ENCODE results near the gene TRPC3. TPM values are rescaled to one million over a fixed set of nuclear protein-coding genes. Genes with fewer than 3 reads are reported as not detected.
A peak's percentile ranks its signal among the peaks of the same experiment; 100 is the strongest.

The TRPC3 gene
- total RNA-seq, 1 donor from 2014 or later: 0.07 TPM

DNA sequence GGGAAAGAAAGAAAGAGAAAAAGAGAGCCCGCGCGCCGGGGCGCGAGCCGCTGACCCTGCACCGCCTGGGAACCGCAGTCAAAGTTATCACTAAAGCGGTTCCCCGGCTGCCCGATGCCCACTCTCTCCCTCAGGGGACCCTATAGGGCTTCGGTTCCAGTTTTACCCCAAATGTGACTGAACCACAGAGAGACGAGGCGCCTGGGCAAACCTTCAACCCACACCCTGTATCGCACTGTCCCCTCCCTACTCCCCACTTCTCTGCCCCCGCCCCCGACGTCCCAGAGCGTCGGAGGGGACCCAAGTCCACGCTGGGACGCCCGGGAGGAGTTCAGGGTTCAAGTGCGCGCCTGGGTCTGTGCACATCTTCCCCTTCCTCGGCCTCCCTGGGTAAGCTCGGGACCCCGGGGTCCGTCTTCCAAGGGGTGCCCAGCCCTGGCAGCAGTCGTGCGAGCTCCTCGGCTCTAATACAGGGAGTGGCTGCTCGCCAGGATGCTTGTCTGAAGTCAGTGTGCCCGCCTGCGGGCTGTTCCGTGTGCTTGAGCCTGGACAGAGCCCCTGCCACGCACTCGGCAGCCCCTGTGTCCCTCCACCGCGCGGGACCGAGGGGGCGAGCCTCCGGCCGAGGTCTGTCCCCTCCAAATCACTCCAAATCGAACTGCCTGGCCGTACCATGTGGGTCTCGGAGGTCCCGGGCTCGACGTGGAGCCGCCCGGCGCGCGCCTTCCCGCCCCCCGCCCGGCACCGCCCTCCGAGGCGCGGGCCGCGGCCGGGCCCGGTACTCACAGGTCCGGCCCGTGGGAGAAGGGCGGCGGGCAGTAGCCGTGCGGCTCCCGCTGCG, 960 bp downstream of the TRPC3 start:
- Histone ChIP-seq H3K9me3 (ENCODE audit: insufficient read depth, low read depth, low read length) (no peaks in the 10 kb centered on the region), H3K27me3 (ENCODE audit: insufficient read depth, low read length) (peaks cover 17% of the 10 kb centered on the region), H3K27ac (ENCODE audit: low read depth, low read length) (no peak overlapping the region), H4K20me1 (ENCODE audit: insufficient read depth, low read length) (no peaks in the 10 kb centered on the region), H3K79me2 (ENCODE audit: insufficient read depth, low read length) (no peaks in the 10 kb centered on the region), H2AFZ (ENCODE audit: low read depth, low read length) (peak overlapping the region; percentile 93), H3K4me1 (ENCODE audit: insufficient read depth, low read length) (peaks cover 4% of the 10 kb centered on the region), H3K9ac (ENCODE audit: low read length) (peak overlapping the region; percentile 56), H3K36me3 (ENCODE audit: insufficient read depth, low read length) (no peaks in the 10 kb centered on the region), H3K4me3 (ENCODE audit: insufficient read depth, low read depth, low read length) (peak overlapping the region; percentile 72), H3K4me2 (ENCODE audit: low read length) (peak overlapping the region; percentile 99)
- Mint-ChIP-seq H3K36me3 (ENCODE audit: low read depth, unreplicated experiment) (no peaks in the 10 kb centered on the region), H3K27me3 (ENCODE audit: low read depth, unreplicated experiment) (peaks cover 66% of the 10 kb centered on the region), H3K27ac (ENCODE audit: unreplicated experiment) (no peak overlapping the region), H3K9me3 (ENCODE audit: unreplicated experiment) (no peaks in the 10 kb centered on the region), H3K4me1 (ENCODE audit: low read depth, unreplicated experiment) (peaks cover 2% of the 10 kb centered on the region), H3K4me3 (ENCODE audit: unreplicated experiment) (peak overlapping the region; percentile 85)
- DNase-seq (ENCODE audit: low read depth) (no peak), FAIRE-seq (no peak)
- TF ChIP-seq, protein P1, sequence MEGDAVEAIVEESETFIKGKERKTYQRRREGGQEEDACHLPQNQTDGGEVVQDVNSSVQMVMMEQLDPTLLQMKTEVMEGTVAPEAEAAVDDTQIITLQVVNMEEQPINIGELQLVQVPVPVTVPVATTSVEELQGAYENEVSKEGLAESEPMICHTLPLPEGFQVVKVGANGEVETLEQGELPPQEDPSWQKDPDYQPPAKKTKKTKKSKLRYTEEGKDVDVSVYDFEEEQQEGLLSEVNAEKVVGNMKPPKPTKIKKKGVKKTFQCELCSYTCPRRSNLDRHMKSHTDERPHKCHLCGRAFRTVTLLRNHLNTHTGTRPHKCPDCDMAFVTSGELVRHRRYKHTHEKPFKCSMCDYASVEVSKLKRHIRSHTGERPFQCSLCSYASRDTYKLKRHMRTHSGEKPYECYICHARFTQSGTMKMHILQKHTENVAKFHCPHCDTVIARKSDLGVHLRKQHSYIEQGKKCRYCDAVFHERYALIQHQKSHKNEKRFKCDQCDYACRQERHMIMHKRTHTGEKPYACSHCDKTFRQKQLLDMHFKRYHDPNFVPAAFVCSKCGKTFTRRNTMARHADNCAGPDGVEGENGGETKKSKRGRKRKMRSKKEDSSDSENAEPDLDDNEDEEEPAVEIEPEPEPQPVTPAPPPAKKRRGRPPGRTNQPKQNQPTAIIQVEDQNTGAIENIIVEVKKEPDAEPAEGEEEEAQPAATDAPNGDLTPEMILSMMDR (IDR thresholded peaks at IDR 0.05; ENCODE audit: insufficient read depth, low read depth, low read length): no peak
- no peak for TF ChIP-seq EZH2 (IDR thresholded peaks at IDR 0.05; ENCODE audit: insufficient read depth, low read length)

DNA sequence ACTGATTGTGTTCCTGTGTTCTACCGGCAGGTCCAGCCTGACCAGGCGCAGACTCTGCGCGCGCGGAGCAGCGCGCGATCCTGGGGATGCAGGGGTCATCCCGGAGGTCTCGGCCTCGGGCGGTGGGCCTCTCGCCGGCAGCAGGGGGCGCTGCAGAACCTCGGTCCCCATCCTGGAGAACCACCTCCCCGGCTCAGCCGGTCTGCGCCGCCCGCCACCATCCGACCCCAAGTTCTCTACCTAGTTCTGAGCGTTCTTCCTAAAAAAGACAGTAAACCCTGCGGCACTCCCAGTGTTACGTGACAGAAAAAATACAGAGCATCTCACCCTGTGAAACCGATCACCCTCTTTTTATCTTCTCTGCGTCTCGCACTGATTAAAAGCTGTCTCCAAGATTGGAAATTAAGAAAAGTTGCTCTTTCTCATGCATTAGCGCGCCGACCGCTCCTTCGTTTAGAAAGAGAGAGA, 1.6 kb downstream of the TRPC3 start:
- Mint-ChIP-seq H3K36me3 (ENCODE audit: low read depth, unreplicated experiment) (no peaks in the 10 kb centered on the region), H3K27me3 (ENCODE audit: low read depth, unreplicated experiment) (peaks cover 66% of the 10 kb centered on the region), H3K27ac (ENCODE audit: unreplicated experiment) (peak overlapping the region; percentile 62), H3K4me1 (ENCODE audit: low read depth, unreplicated experiment) (peaks cover 2% of the 10 kb centered on the region), H3K9me3 (ENCODE audit: unreplicated experiment) (no peaks in the 10 kb centered on the region), H3K4me3 (ENCODE audit: unreplicated experiment) (peak overlapping the region; percentile 85)
- H3K36me3 ChIP-seq (ENCODE audit: insufficient read depth, low read length): no peaks in the 10 kb centered on the region
- H3K79me2 ChIP-seq (ENCODE audit: insufficient read depth, low read length): no peaks in the 10 kb centered on the region
- DNase-seq (ENCODE audit: low read depth) (peak; percentile 36), FAIRE-seq (no peak)
- H3K9me3 ChIP-seq (ENCODE audit: insufficient read depth, low read depth, low read length): no peaks in the 10 kb centered on the region
- H4K20me1 ChIP-seq (ENCODE audit: insufficient read depth, low read length): no peaks in the 10 kb centered on the region
- no peak overlapping the region for H3K27ac ChIP-seq (ENCODE audit: low read depth, low read length)
- H2AFZ ChIP-seq (ENCODE audit: low read depth, low read length): peak overlapping the region; percentile 93
- H3K4me1 ChIP-seq (ENCODE audit: insufficient read depth, low read length): peaks cover 4% of the 10 kb centered on the region
- peak overlapping the region; percentile 56 for H3K9ac ChIP-seq (ENCODE audit: low read length)
- H3K4me3 ChIP-seq (ENCODE audit: insufficient read depth, low read depth, low read length): peak overlapping the region; percentile 72
- peak overlapping the region; percentile 99 for H3K4me2 ChIP-seq (ENCODE audit: low read length)
- H3K27me3 ChIP-seq (ENCODE audit: insufficient read depth, low read length): peaks cover 17% of the 10 kb centered on the region
- TF ChIP-seq, protein P1 (IDR thresholded peaks at IDR 0.05; ENCODE audit: insufficient read depth, low read depth, low read length): peak; percentile 56
- no peak for TF ChIP-seq EZH2 (IDR thresholded peaks at IDR 0.05; ENCODE audit: insufficient read depth, low read length)

DNA sequence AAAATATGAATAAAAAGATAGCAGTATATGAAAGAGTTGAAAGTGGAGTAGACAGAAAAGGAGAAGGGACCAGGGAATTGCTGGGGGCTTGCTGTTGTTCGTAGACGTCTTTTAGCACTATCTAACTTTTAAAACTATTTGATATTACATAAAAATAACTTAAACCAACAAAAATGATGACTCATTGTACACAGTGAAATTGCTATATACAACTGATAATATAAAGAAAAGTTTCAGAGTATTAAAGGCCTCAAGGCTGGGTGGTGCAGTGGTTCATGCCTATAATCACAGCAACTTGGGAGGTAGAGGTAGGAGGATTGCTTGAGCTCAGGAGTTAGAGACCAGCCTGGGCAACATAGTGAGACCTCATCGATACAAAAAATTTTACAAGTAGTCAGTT, 5.2 kb downstream of the TRPC3 start:
- no peaks in the 10 kb centered on the region for H3K9me3 ChIP-seq (ENCODE audit: insufficient read depth, low read depth, low read length)
- no peak overlapping the region for H3K27ac ChIP-seq (ENCODE audit: low read depth, low read length)
- no peak overlapping the region for H3K4me2 ChIP-seq (ENCODE audit: low read length)
- TF ChIP-seq, protein P1 (IDR thresholded peaks at IDR 0.05; ENCODE audit: insufficient read depth, low read depth, low read length): no peak
- TF ChIP-seq EZH2 (IDR thresholded peaks at IDR 0.05; ENCODE audit: insufficient read depth, low read length): no peak
- no peaks in the 10 kb centered on the region for H3K27me3 ChIP-seq (ENCODE audit: insufficient read depth, low read length)
- no peak for FAIRE-seq
- peaks cover 2% of the 10 kb centered on the region for H3K4me1 Mint-ChIP-seq (ENCODE audit: low read depth, unreplicated experiment)
- no peaks in the 10 kb centered on the region for H3K36me3 ChIP-seq (ENCODE audit: insufficient read depth, low read length)
- H3K27ac Mint-ChIP-seq (ENCODE audit: unreplicated experiment): no peak overlapping the region
- no peak for DNase-seq (ENCODE audit: low read depth)
- H3K9me3 Mint-ChIP-seq (ENCODE audit: unreplicated experiment): no peaks in the 10 kb centered on the region
- peaks cover 4% of the 10 kb centered on the region for H3K4me1 ChIP-seq (ENCODE audit: insufficient read depth, low read length)
- no peaks in the 10 kb centered on the region for H4K20me1 ChIP-seq (ENCODE audit: insufficient read depth, low read length)
- no peaks in the 10 kb centered on the region for H3K79me2 ChIP-seq (ENCODE audit: insufficient read depth, low read length)
- H3K27me3 Mint-ChIP-seq (ENCODE audit: low read depth, unreplicated experiment): peaks cover 48% of the 10 kb centered on the region
- no peak overlapping the region for H3K4me3 ChIP-seq (ENCODE audit: insufficient read depth, low read depth, low read length)
- no peak overlapping the region for H2AFZ ChIP-seq (ENCODE audit: low read depth, low read length)
- H3K9ac ChIP-seq (ENCODE audit: low read length): no peak overlapping the region
- no peak overlapping the region for H3K4me3 Mint-ChIP-seq (ENCODE audit: unreplicated experiment)
- no peaks in the 10 kb centered on the region for H3K36me3 Mint-ChIP-seq (ENCODE audit: low read depth, unreplicated experiment)
